ENCODE measurements around the gene RFTN1.

Gene RFTN1

GRCh38 chr3:16378920-16379319 is 134.6 kb downstream of the RFTN1 start:
- no peak for TF ChIP-seq CTCF (IDR thresholded peaks at IDR 0.05; ENCODE audit: low read depth, low read length)
- no peak overlapping the region for H3K4me3 ChIP-seq (ENCODE audit: low read depth, low read length)

DNA sequence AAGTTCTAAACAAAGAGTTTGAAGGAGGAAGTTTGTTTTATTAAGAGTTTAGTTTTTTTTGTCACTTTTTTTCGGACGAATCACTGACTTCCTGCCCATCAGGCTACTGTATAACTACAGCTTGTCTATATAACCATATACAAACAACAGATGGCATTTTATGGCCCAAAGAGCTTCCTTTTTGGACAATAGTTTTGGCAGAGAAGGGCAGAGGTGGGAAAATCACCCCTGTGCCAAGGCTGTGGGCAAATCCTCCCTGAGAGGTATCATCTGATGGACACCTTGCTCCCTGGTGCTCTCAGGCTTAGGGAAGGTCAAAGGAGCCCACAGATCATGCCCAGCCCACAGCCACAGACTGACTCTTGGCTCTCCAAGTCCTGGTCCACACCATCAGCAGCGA is 135.1 kb downstream of the RFTN1 start:
- TF ChIP-seq CTCF (IDR thresholded peaks at IDR 0.05; ENCODE audit: low read depth, low read length): no peak
- H3K4me3 ChIP-seq (ENCODE audit: low read depth, low read length): no peak overlapping the region

DNA sequence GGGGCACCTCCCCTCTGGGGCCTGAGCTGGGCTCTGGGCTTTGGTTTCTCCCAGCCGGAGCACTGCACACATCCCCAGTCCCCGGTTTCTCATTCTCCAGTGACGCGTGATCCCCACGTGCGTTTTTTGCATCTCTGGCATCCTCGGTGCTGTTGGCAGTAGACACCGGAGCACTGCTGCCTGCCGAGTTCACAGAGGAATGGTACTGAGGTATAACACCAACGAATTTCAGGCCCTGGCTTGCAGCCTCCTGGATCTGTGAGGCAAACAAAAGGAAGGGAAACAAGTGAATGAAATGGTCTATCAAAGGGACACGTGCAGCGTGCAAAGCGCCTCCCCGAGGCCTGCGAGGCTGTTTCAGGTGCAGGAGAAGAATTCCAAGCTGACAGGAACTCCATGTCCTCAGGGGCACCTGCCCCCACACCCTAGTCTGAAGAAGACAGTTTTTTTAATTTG is 135.6 kb downstream of the RFTN1 start:
- no peak for TF ChIP-seq CTCF (IDR thresholded peaks at IDR 0.05; ENCODE audit: low read depth, low read length)
- no peak overlapping the region for H3K4me3 ChIP-seq (ENCODE audit: low read depth, low read length)

DNA sequence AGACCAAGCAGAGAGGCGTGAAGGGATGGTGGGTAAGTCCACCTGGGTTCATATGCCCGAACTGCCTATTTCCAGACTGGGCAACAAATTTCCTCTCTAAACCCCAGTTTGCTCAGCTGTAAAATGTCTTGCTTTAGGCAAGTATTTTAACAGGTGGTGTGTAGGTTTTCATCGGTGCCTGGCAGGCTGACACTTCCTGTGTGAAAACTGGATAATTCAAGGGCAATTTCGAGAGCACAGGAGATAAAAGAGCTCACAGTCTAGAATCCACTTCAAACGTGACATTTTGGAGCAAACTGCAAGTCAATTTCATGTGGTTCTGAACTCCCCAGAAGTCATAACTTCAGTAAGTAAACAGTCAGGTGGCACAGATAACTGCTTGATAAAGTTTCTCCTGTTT is 136.3 kb downstream of the RFTN1 start:
- TF ChIP-seq CTCF (IDR thresholded peaks at IDR 0.05; ENCODE audit: low read depth, low read length): no peak
- no peak overlapping the region for H3K4me3 ChIP-seq (ENCODE audit: low read depth, low read length)

GRCh38 chr3:16375891-16376290 is 137.6 kb downstream of the RFTN1 start:
- no peak overlapping the region for H3K4me3 ChIP-seq (ENCODE audit: low read depth, low read length)
- no peak for TF ChIP-seq CTCF (IDR thresholded peaks at IDR 0.05; ENCODE audit: low read depth, low read length)

- H3K4me3 ChIP-seq (ENCODE audit: low read depth, low read length): no peak overlapping the region
- TF ChIP-seq CTCF (IDR thresholded peaks at IDR 0.05; ENCODE audit: low read depth, low read length): no peak
These were observed 138.6 kb downstream of the RFTN1 start for GRCh38 chr3:16374935-16375245.

DNA sequence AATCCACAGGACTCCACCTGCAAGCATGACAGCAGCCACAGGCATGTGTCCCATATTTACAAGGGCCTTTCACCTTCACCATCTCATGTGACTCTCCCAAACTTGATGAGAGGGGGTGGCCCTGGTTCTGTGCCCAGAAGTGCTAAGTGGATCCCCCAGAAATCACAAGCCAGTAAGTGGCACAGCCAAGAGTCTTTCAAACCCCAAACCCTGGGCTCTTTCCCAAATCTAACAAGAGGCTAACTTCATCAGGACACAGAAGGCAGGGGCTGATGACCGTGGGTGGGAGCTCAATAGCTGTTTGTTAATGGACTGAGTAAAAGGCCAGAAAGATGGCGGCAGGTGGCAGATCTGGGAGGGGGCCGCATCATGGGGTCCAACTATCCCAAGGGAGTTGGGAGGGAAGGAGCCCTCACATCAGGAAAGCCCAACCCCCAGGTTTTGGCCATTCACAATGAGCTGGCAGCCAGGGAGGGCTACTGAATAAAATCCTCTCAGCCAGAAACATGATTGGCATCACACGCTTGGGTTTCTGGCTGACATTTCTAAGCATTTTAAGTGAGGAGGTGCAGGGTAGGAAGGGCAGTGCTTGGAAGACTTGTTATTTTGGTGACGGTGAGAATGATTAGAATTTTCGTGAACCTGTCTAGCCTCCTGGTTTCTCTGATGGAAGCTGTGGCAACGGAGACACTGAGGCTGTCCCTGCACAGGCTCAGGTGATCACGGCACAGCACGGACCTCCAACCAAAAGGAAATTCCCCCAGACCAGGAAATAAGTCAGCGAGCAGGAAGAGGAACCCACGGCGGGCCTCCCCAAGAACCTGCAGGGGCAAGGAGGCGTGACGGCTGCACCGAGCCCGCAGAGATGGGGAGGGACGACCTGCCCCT is 139.2 kb downstream of the RFTN1 start:
- no peak for TF ChIP-seq CTCF (IDR thresholded peaks at IDR 0.05; ENCODE audit: low read depth, low read length)
- no peak overlapping the region for H3K4me3 ChIP-seq (ENCODE audit: low read depth, low read length)

Measured in WI38 (cell line).